ENCODE measurements around the gene CFAP300. TPM values are rescaled to one million over a fixed set of nuclear protein-coding genes. Genes with fewer than 3 reads are reported as not detected.

CFAP300 gene
- total RNA-seq, 1 donor from 2014 or later: not detected

- no peak for DNase-seq (ENCODE audit: low spot score)
Measured at GRCh38 chr11:102071497-102072472, 24.5 kb downstream of the CFAP300 start.

GRCh38 chr11:102073253-102073652 is 26.0 kb downstream of the CFAP300 start:
- ATAC-seq (no peak), DNase-seq (ENCODE audit: low spot score) (no peak)

More at GRCh38 chr11:102071497-102072472, 24.5 kb downstream of the CFAP300 start:
- ATAC-seq: no peak

- no peak for DNase-seq (ENCODE audit: low spot score)
- ATAC-seq: no peak
Measured at GRCh38 chr11:102079625-102080024, 32.4 kb downstream of the CFAP300 start.

- no peak for DNase-seq (ENCODE audit: low spot score)
Measured at GRCh38 chr11:102081313-102081712, 34.1 kb downstream of the CFAP300 start.

GRCh38 chr11:102085864-102086551 is 38.8 kb downstream of the CFAP300 start:
- no peak for ATAC-seq
- no peak for DNase-seq (ENCODE audit: low spot score)

More at GRCh38 chr11:102081313-102081712, 34.1 kb downstream of the CFAP300 start:
- ATAC-seq: no peak

GRCh38 chr11:102097186-102097585 is 49.9 kb downstream of the CFAP300 start:
- ATAC-seq: no peak

GRCh38 chr11:102099755-102100154 is 52.5 kb downstream of the CFAP300 start:
- DNase-seq (ENCODE audit: low spot score): no peak
- no peak for ATAC-seq

More at GRCh38 chr11:102097186-102097585, 49.9 kb downstream of the CFAP300 start:
- no peak for DNase-seq (ENCODE audit: low spot score)

- ATAC-seq (no peak), DNase-seq (ENCODE audit: low spot score) (no peak)
Measured at GRCh38 chr11:102108734-102109440, 61.6 kb downstream of the CFAP300 start.

GRCh38 chr11:102109896-102110760 is 62.9 kb downstream of the CFAP300 start, which contains the start of gene YAP1:
Gene YAP1, plus strand, starts transcription at chr11:102110447. Its CDS starts 402 bp downstream, at chr11:102110849.
- ATAC-seq (peak; percentile 84), DNase-seq (ENCODE audit: low spot score) (peak; percentile 91)

- no peak for DNase-seq (ENCODE audit: low spot score)
- ATAC-seq: peak; percentile 29
Measured at GRCh38 chr11:102110761-102111010, 63.4 kb downstream of the CFAP300 start.

- peak; percentile 81 for DNase-seq (ENCODE audit: low spot score)
- ATAC-seq: peak; percentile 67
Measured at GRCh38 chr11:102111011-102111786, 64.0 kb downstream of the CFAP300 start.

- ATAC-seq (peak; percentile 40), DNase-seq (ENCODE audit: low spot score) (no peak)
Measured at GRCh38 chr11:102111787-102112508, 64.7 kb downstream of the CFAP300 start.

- ATAC-seq (no peak), DNase-seq (ENCODE audit: low spot score) (no peak)
Measured at GRCh38 chr11:102112509-102112821, 65.2 kb downstream of the CFAP300 start.

- DNase-seq (ENCODE audit: low spot score) (no peak), ATAC-seq (no peak)
Measured at GRCh38 chr11:102114032-102114431, 66.8 kb downstream of the CFAP300 start.

- ATAC-seq (peak; percentile 38), DNase-seq (ENCODE audit: low spot score) (no peak)
Measured at GRCh38 chr11:102115557-102115956, 68.3 kb downstream of the CFAP300 start.

GRCh38 chr11:102116453-102117205 is 69.4 kb downstream of the CFAP300 start:
- no peak for DNase-seq (ENCODE audit: low spot score)
- ATAC-seq: no peak

- no peak for DNase-seq (ENCODE audit: low spot score)
Measured at GRCh38 chr11:102117472-102118113, 70.4 kb downstream of the CFAP300 start.

GRCh38 chr11:102118937-102119336 is 71.7 kb downstream of the CFAP300 start:
- peak; percentile 14 for ATAC-seq
- no peak for DNase-seq (ENCODE audit: low spot score)

More at GRCh38 chr11:102117472-102118113, 70.4 kb downstream of the CFAP300 start:
- ATAC-seq: no peak
